HG02678 (cell line): ENCODE results near the gene SCFD1.

Experiments
- ATAC-seq: cut with Tn5 transposase; IDR thresholded peaks from one replicate; pipeline ENCODE4 v1.9.1; 2021; ENCODE audit warnings: mild to moderate bottlenecking, moderate library complexity; ENCODE audit not compliant: unreplicated experiment

SCFD1 gene

GRCh38 chr14:30753452-30753851 lies 131.3 kb downstream of the SCFD1 start:
- ATAC-seq = no peak

DNA sequence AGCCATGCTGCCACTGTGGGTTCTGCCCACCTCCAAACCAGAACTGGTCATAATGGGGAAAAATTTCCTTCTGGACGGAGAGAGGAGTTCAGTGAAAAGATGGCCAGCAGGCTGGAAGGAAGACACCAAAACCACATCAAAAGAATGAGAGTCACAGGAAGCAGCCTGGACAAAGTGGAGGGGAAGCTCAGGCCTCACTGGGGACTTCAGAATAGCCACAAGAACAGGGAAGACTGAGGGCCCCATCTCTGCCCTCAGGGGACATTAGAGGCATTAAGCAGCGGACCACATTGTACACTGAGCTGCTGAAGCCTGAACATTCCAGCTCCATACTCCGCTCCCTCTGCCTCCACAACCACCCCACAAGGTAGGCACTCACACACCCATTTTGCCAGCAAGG lies 132.7 kb downstream of the SCFD1 start:
- no peak for ATAC-seq

DNA sequence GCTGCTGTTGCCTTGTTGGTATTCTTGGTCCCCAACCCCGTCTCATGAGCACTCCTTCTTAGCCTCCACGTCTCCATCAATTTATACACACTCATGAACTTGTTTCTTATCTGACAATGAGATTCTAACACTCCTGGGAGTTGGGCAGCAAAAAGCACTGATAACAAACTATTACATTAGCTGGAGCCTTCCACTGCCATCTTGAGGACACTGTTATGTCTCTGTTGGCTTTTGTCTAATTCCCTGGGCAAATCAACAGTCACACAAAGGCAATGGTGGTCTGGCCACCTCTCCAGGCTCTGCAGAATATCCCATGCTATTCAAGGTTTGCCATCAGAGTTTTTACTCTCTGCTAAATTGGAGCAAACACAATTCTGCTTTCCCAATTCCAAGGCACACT lies 134.5 kb downstream of the SCFD1 start:
- no peak for ATAC-seq

DNA sequence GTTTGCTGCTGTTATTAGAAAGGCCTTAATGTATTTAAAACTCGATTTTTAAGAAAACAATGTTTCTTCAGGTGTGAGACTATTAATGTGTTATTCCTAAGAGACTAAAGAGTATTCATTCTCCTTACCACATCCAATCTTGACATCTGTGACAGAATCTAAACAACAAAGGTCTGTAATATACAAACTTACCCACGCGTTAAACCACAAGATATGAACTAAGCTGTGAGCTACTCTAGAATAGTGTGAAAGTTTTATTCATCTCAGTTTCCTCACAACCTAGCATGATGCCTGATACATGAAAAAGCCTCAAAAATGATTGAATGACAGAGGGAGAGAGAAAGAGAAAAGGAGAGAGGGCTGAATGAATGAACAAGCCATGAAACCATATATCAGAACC lies 135.0 kb downstream of the SCFD1 start:
- no peak for ATAC-seq

DNA sequence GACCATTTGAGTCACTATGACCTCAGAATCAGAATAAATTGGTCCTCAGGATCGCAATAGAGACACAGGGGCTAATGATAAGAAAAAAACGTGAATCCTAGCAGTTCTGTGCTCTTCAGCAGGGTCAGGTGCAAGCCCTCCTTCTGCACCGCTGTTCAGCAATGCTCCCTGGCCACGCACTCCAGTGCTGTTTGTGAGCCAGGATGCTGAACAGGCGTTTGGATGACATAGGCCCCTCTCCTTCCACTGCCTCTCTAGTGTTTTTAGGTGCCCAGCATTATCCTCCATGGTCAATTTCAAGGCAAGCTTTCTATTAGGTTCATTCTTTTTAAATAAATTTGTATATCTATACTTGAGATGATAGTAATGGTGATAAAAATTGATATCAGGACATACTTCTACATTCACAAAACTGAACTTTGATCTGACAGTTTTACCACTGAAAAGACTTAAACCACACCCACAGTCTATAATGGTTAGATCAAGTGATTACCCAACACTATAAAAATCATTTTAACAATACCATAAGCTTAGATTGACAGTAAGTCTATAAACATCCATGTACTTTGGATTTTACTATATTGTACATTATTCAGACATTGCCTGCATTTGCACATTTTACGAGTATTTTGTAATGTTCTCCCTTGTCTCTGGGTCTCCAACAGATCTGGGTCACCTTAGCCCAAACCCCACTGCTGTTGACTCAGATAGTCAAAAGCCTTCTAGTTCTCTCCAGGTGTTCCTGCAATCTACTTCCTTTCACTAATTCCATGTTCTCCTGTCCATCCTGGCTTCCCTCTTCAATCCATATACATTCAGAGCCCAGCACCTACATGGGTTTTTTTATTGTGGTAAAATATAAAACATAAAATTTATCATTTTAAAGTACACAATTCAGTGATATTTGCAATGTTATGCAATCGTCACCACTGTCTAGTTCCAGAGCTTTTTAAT lies 137.3 kb downstream of the SCFD1 start:
- no peak for ATAC-seq

GRCh38 chr14:30763891-30764290 lies 141.8 kb downstream of the SCFD1 start:
- ATAC-seq = no peak

- ATAC-seq = no peak
Measured at GRCh38 chr14:30767624-30768023, 145.5 kb downstream of the SCFD1 start.

- ATAC-seq = no peak
Measured at GRCh38 chr14:30768791-30769190, 146.7 kb downstream of the SCFD1 start.

- no peak for ATAC-seq
Measured at GRCh38 chr14:30770376-30770775, 148.3 kb downstream of the SCFD1 start.

DNA sequence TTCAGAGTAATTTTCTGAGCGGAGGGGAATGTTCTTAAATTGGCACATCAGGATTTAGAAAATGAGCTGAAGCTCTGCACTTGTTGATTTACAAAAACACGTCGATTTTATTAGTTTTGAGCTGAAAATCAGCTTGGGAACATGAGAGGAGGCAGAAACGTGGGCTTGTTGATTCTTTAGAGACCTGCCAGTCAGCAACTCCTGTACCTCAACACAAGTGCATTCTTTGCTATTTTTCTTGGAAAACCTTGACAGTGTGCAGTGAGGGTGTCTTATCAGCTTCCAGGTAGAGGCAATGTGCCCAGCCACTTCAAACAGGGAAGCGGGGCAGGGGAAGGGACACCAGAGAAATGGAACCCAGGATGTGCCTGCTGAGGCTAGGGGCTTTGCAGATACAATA lies 149.5 kb downstream of the SCFD1 start:
- no peak for ATAC-seq

DNA sequence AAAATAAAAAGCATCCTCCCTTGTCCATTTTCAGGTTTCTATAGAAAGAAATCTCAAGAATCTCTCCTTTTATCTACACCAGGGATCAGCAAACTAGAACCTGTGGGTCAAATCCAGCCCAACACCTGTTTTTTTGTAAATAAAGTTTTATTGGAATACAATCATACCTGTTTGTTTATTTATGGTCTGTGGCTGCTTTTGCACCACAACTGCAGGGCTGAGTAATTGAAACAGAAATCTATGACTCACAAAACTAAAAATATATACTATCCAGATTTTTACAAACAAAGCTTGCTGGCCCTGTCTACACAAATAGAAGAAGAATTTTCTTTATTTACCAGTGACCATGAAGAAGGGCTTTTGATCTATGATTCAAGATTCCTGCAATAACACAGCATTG lies 157.1 kb downstream of the SCFD1 start:
- ATAC-seq = no peak
